ENCODE results near the gene GLI2.

The GLI2 gene

GRCh38 chr2:120738786-120739437, 3.2 kb downstream of the GLI2 start:
- DNase-seq = no peak

DNA sequence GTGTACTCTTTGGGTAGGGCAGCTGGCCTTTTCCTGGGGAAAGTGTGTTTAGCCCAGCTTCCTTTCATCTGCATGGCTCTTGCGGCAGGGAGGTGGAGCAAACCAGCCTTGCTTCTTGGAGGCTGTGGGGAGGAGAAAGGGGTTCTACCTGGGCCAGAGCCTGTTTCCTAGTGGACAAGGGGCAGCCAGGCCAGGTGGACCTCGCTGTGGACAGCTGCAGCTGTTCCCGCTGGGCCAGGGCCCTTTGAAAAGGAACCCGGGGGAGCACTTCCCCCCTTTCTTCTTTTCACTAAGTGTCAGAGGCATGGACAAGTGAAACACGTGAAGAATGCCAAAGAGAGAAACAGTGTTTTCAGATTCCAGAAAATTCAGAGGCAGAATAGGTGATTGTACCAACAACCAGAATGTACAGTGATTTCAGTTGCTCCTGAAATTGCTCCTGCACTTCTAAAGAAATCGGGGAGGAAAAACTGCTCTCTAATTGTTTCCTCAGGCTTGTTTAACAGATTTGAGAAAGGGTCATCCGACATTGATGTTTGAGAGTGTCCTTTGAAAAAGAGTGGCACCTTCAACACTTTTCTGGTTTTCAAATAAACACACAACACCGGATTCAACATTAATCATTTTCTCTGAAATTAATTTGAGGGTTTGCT, 3.9 kb downstream of the GLI2 start:
- no peak for DNase-seq

- DNase-seq = no peak
Observed at GRCh38 chr2:120740375-120740764, 4.7 kb downstream of the GLI2 start.

DNA sequence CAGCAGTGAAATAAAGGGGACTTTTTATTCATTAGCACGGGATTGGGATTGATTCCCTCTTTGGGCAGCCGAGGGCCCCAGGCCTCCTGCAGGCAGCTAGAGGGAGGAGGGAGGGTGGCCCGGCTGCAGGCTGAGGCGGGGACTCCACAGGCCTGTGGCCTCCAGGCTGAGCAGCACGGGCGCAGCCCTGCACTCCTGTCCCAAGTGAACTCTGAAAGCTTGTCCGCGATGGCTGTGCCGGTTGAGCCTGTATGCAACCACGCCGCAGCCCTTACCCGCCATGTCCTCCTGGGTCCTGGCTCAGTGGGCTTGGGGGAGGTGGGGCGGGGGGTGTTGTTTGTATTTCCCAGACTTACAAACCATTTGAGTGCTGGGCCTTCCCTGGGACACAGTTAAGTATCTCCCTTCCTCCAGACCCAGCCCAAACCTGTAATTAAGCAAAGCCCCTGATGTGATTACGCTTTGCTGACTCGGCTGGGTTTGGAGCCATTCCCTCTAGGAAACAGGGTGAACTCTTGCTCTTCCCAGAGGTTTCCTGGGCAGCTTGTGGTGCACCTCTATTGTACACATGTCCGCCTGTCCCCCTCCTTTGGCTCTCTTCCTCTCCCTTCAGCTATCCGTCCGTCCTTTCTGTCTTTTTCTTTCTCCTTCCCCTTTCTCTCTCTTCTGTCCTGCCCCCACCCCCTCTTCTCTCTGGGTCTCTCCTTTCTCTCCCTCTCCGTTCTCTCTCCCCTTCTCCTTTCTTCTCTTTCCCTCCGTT, 5.3 kb downstream of the GLI2 start:
- no peak for DNase-seq

DNA sequence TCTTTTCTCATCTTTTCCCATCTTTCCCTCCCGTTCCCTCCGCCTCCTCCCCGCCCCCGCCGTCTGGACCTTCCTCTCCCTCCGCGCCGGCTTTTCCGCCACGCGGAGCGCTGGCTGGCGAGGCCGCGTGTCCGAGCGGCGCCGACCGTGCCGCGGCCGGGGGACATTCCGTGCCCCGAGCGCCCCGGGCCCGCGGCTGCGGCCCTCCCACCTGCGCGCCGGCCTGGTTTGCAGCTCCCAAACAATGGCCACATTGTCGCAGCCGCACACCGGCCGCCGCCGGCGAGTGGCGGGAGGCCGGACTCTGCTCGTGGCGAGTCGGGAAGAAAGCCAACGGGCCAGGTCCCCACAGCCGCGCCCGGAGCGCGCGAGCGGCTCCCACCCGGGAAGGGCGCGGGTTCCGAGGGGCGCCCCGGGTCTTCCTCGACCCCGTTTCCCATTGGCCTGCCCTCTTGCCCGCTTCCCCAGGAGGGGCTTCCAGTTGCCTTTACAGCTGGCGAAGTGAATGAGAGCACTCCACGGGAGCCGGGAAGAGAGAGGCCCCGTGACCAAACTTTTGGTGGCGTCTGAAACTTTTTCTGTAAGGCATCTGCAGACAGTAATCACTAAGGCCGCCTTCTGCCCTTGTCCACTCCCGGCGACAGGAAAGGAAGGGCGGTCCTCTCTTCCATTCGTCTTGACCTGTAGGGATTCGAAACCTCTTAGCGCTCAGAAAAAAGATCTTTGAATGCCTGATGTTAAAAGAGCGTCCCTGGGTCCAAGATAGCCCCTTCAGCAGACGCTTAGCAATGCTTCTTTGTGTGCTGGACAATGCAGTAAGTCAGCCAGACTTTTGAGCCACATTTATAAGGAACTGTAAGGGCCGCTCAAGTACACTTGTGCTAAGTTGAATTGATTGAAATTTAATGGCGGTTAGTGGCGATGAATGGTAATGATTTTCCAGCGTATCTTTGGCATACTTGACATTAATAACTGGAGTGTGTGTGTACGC, 6.2 kb downstream of the GLI2 start:
- no peak for DNase-seq

- DNase-seq = no peak
Observed at GRCh38 chr2:120743657-120744056, 8.0 kb downstream of the GLI2 start.

DNA sequence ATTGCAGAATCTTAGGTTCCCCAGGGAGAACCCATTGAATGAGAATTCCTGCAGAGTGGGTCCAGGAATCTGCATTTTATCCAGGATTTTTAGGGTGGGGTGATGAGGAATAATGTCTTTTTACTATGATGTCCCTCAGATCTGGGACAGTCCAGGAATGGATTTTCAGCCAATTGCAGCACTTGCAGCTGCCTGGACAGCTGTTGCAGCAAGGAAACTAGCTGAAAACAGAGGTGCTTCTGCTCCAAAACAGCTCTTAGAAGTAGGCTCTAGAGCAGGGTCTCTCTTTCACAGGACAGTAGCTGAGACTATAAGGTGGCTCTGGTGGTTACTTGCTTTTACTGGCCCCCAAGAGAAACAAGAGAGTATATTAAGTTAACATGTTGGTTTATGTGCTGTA, 9.1 kb downstream of the GLI2 start:
- DNase-seq = no peak

GRCh38 chr2:120745420-120746111, 9.9 kb downstream of the GLI2 start:
- DNase-seq = no peak

GRCh38 chr2:120746144-120746543, 10.5 kb downstream of the GLI2 start:
- no peak for DNase-seq

- no peak for DNase-seq
Observed at GRCh38 chr2:120747281-120747680, 11.6 kb downstream of the GLI2 start.

- no peak for DNase-seq
Observed at GRCh38 chr2:120747706-120748105, 12.0 kb downstream of the GLI2 start.

GRCh38 chr2:120748310-120748709, 12.6 kb downstream of the GLI2 start:
- DNase-seq = no peak

DNA sequence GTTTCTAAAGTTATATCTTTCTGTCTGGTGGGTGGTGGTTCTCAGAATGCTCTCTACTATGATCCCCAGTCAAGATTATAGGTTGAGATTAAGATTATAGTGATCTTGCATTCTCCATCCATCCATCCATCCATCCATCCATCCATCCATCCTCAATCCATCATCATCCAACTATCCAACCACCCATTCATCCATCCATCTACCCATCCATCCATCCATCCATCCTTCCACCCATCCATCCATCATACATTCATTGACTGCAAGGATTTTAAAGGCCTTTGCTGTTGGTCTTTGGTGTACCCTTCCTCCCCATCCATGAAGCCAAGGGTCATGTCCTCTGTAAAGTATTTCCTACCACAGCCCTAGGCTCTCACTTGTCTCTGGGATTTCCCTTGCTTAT, 13.1 kb downstream of the GLI2 start:
- DNase-seq = no peak

- DNase-seq = no peak
Observed at GRCh38 chr2:120749506-120750431, 14.1 kb downstream of the GLI2 start.

GRCh38 chr2:120750488-120751210, 15.0 kb downstream of the GLI2 start:
- DNase-seq = no peak

GRCh38 chr2:120751553-120751952, 15.9 kb downstream of the GLI2 start:
- no peak for DNase-seq

- DNase-seq = no peak
Observed at GRCh38 chr2:120754067-120754960, 18.6 kb downstream of the GLI2 start.

GRCh38 chr2:120758181-120759144, 22.8 kb downstream of the GLI2 start:
- DNase-seq = no peak

All from stimulated activated CD4-positive, alpha-beta T cell treated with anti-CD3 and anti-CD28 coated beads, Interleukin-4, amount 100 ng/mL, for 24 hours (primary cell).